ENCODE measurements around the gene ITGA1.

The ITGA1 gene

DNA sequence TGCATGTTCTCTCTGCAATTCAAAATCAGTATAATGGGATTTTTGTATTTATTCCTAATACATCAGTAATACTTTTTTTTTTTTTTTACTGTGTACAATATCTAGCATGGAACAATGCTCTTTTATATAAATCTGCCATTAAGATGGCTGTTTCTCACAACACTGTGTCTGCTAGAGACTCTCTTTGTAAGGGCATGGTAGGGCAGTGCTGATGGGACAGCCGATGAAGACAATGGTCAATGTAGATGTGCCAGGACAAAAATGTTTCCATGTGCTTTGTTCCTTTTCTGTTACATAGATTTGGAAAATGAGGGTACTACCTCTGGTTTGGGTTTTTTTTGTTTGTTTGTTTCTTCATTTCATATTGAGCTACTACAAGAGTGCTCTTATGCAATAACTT, 106.1 kb downstream of the ITGA1 start:
- TF ChIP-seq, protein P1, sequence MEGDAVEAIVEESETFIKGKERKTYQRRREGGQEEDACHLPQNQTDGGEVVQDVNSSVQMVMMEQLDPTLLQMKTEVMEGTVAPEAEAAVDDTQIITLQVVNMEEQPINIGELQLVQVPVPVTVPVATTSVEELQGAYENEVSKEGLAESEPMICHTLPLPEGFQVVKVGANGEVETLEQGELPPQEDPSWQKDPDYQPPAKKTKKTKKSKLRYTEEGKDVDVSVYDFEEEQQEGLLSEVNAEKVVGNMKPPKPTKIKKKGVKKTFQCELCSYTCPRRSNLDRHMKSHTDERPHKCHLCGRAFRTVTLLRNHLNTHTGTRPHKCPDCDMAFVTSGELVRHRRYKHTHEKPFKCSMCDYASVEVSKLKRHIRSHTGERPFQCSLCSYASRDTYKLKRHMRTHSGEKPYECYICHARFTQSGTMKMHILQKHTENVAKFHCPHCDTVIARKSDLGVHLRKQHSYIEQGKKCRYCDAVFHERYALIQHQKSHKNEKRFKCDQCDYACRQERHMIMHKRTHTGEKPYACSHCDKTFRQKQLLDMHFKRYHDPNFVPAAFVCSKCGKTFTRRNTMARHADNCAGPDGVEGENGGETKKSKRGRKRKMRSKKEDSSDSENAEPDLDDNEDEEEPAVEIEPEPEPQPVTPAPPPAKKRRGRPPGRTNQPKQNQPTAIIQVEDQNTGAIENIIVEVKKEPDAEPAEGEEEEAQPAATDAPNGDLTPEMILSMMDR (IDR thresholded peaks at IDR 0.05): no peak
- TF ChIP-seq ZFX (IDR thresholded peaks at IDR 0.05; ENCODE audit: borderline replicate concordance): no peak
- no peak overlapping the region for H3K27ac ChIP-seq

DNA sequence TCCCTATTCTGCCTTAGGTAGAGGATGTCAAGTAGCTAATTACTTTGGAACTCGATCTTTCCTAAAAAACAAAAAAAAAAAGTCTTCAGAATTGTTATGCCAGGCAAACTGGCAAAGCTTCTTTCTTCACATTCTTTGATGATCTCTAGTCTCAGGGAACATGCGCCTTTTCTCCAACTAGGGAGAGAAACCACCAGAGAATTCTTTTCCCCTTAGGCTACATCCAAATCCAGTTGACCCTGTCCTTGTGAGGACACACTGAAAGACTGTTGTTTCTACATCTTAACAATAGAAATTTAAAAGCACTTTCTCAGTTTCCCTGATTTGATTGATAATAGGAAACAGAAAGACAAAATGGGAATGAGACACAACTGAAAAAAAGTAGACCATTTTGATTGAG, 106.7 kb downstream of the ITGA1 start:
- no peak for TF ChIP-seq ZFX (IDR thresholded peaks at IDR 0.05; ENCODE audit: borderline replicate concordance)
- TF ChIP-seq, protein P1 (IDR thresholded peaks at IDR 0.05): no peak
- H3K27ac ChIP-seq: no peak overlapping the region

DNA sequence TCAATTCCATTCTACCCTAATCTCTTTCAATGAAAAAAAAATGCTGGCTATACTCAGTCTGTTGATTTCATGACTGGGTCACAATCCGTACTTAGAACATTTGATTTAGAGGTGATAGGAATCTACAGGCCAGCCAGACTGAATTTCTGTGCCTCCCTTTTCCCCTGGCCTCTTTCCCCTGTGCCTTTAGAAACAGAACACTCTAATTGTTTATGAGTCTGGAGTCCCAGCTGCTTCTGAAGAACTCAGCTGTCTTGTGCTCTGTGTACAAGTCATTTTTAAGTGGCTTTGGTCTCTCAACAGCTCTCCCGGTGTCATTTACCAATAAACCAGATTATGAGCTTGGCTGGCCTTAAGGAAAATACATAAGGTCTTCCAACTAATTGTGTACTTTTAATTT, 107.4 kb downstream of the ITGA1 start:
- no peak for TF ChIP-seq ZFX (IDR thresholded peaks at IDR 0.05; ENCODE audit: borderline replicate concordance)
- TF ChIP-seq, protein P1 (IDR thresholded peaks at IDR 0.05): no peak
- no peak overlapping the region for H3K27ac ChIP-seq

DNA sequence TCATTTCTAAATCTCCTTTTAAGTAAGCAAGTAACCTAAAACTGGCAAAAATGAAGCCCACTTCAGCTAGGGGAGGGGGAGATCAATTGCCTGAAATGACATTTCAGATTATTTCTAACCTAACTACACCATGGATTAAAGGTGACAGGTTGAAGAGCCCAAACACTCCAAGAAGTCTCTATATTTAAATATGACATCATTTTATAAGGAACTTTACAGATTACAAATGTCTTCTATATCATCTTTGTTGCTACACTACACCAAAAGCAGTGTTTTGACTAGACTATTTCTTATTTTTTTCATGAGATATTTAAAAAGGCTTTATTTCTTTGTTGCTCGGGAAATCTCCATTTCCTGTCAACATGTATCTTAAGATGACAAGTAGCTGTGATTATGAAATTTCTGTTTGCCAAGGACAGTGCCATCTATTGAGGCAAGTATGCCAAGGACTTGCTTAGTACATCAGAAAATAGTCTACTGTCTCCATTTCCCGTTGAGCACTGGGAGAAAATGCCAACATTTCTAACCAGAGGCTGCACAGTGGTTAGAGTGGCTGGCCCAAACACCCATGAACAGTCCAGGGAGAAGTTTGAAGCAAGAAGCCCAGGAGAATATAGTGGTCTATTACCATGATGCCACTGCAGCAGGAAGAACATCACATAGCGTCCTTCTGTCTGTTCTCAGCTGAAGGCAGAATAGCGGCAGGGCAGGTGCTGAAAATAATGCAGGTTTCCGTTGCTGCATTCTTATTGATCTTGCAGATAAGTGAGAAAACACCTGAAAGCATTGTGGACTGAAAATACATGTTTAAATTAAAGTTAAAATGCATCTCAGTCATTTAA, 108.1 kb downstream of the ITGA1 start:
- H3K27ac ChIP-seq: no peak overlapping the region
- TF ChIP-seq ZFX (IDR thresholded peaks at IDR 0.05; ENCODE audit: borderline replicate concordance): no peak
- TF ChIP-seq, protein P1 (IDR thresholded peaks at IDR 0.05): no peak

DNA sequence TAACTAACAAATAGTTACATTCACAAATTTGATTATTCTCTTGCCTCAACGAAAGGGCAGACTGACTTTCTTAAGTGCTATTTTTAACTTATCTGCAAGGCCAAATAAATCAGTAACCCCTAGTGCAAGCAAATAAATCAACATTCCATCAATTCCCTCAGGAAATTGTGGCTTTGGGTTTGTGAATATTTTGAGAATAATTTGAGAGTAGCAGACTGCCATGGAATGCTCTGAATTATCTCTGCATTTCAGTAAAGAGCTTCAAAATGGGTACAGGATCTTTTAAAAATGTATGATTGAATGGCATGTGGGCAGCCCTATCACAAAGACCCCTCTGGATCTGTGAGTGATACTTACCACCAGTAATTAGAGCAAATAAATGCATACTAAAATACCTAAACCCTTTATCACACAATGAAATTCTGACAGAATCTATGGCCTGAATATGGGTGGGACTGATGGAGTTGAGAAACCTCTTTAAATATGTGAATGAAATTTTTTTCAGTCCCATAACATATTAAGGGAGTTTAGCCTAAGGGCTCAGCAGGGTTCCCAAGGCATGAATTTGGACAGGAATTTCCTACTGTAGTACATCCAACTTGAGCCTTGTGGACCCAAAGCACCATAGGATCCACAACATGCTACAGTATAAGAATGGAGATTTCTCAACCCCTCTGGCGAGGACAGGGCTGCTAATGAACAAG, 109.0 kb downstream of the ITGA1 start:
- TF ChIP-seq, protein P1 (IDR thresholded peaks at IDR 0.05): no peak

DNA sequence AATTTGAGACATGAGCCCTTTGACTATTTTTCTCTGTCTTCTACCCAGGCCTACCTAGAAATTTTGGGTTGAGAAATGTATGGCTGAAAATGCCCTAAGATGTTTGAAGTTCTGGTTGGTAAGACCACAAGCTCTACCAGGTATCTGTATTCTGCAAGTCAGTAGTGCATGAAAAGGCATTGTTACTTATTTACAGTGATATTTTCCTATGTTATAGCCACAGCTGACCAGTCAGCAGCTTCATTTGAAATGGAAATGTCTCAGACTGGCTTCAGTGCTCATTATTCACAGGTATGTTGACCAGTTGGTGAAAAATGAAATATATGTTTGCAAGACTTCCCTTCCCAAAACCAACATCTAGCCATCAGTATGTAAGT, 109.5 kb downstream of the ITGA1 start:
- no peak overlapping the region for H3K27ac ChIP-seq
- TF ChIP-seq, protein P1 (IDR thresholded peaks at IDR 0.05): no peak
- no peak for TF ChIP-seq ZFX (IDR thresholded peaks at IDR 0.05; ENCODE audit: borderline replicate concordance)

More for the DNA sequence above, 109.0 kb downstream of the ITGA1 start:
- no peak overlapping the region for H3K27ac ChIP-seq
